Testis (tissue), 3 donors: Measurements from ENCODE around the gene ATP11C. TPM values are rescaled to one million over a fixed set of nuclear protein-coding genes. Genes with fewer than 3 reads are reported as not detected.
"Not testable (repeated sequence)": the region's sequence is repeated elsewhere in the genome, so short reads cannot be mapped to it uniquely, and the experiment has no call there.

ENCODE experiments used
- DNase-seq: peaks from one replicate; pipeline ENCODE4 v3.0.0-alpha.2; 2019
- H3K27ac ChIP-seq, 2 donors: fragments of 200-600 bp; sonication (generic); one replicate each; pipeline ENCODE4 v1.5.1; 2019
- H3K27me3 ChIP-seq: fragments of 200-600 bp; sonication (generic); one replicate; pipeline ENCODE4 v1.5.1; 2019
- H3K36me3 ChIP-seq: fragments of 200-600 bp; sonication (generic); one replicate; pipeline ENCODE4 v1.5.1; 2017; ENCODE audit warnings: low read depth; ENCODE audit errors: missing control alignments
- H3K4me1 ChIP-seq: fragments of 200-600 bp; sonication (generic); one replicate; pipeline ENCODE4 v1.5.1; 2019
- H3K4me3 ChIP-seq, 2 donors: fragments of 200-600 bp; sonication (generic); one replicate each; pipeline ENCODE4 v1.5.1; 2017 to 2019
- H3K9me3 ChIP-seq: fragments of 200-600 bp; sonication (generic); one replicate; pipeline ENCODE4 v1.5.1; 2017
- POLR2A ChIP-seq: fragments of 450-650 bp; IDR thresholded peaks from one replicate; pipeline ENCODE4 v1.6.1; 2017; ENCODE audit warnings: antibody characterized with exemption, mild to moderate bottlenecking, moderate library complexity
- WGBS, 2 donors: methylation state at CpG; one replicate each; pipeline ENCODE4 v1.1.5; 2018; 5-methylcytosine and 5-hydroxymethylcytosine counted together
- intact Hi-C: fragments of 100-400 bp; cut with DNase I; formaldehyde crosslinking; loops from one replicate; pipeline ENCODE4 v1.15.1; 2023; ENCODE audit warnings: low total_unique reads
- polyA plus RNA-seq: library from polyadenylated mRNA; stranded (reverse); fragments of 350-450 nt; fragmentation: Illumina TruSeq; extraction: RNeasy Lipid Tissue Mini Kit (QIAGEN cat#74804); gene quantifications from one replicate; pipeline ENCODE4 v1.2.3, GENCODE V29; 2014; ENCODE audit warnings: low read depth, low replicate concordance; ENCODE audit not compliant: insufficient read depth
- total RNA-seq, 2 donors: library from RNA; depleted of rRNA; stranded (reverse); fragments of >200 nt; gene quantifications; one replicate each; pipeline ENCODE4 v1.2.3, GENCODE V29; 2016
- TF ChIP-seq, protein P1 (sequence below), 3 experiments: fragments of 450-650 bp in 2 of 3; fragments of 200-600 bp in 1 of 3; sonication (generic) in 1 of 3; IDR thresholded peaks; one replicate each; pipeline ENCODE4 v1.5.1; 2016 to 2019; ENCODE audit warnings: antibody characterized with exemption in 3 of 3, mild to moderate bottlenecking in 2 of 3, moderate library complexity in 1 of 3

The ATP11C gene
- total and polyA plus RNA-seq, 3 donors from 2014 or later, result 15.9 to 36.6 (median 33.8) TPM

DNA sequence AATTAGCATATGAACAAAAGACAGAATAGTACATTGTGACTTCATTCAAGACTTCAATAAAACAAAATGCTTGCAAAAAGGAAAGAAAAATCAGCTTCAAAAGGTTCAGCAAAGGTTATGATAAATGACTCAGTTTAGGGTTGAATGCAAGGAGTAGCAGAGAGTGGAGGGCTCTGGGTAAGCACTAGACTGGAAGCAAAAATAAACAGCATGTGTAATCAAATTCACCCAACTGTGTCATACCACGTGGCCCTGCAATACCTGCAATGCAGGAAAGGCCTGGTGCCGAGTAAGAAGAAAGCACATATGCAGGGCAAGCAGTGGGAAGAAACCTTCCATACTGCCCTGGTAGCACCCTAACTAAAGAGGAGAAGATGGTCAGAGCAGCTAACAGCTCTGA, 88.7 kb downstream of the ATP11C start:
- WGBS, 2 donors, result 85 to 91% methylated on average over 2 of the region's 2 CpGs
- TF ChIP-seq, protein P1, sequence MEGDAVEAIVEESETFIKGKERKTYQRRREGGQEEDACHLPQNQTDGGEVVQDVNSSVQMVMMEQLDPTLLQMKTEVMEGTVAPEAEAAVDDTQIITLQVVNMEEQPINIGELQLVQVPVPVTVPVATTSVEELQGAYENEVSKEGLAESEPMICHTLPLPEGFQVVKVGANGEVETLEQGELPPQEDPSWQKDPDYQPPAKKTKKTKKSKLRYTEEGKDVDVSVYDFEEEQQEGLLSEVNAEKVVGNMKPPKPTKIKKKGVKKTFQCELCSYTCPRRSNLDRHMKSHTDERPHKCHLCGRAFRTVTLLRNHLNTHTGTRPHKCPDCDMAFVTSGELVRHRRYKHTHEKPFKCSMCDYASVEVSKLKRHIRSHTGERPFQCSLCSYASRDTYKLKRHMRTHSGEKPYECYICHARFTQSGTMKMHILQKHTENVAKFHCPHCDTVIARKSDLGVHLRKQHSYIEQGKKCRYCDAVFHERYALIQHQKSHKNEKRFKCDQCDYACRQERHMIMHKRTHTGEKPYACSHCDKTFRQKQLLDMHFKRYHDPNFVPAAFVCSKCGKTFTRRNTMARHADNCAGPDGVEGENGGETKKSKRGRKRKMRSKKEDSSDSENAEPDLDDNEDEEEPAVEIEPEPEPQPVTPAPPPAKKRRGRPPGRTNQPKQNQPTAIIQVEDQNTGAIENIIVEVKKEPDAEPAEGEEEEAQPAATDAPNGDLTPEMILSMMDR (IDR thresholded peaks at IDR 0.05), result no peak
- no peak for TF ChIP-seq POLR2A

DNA sequence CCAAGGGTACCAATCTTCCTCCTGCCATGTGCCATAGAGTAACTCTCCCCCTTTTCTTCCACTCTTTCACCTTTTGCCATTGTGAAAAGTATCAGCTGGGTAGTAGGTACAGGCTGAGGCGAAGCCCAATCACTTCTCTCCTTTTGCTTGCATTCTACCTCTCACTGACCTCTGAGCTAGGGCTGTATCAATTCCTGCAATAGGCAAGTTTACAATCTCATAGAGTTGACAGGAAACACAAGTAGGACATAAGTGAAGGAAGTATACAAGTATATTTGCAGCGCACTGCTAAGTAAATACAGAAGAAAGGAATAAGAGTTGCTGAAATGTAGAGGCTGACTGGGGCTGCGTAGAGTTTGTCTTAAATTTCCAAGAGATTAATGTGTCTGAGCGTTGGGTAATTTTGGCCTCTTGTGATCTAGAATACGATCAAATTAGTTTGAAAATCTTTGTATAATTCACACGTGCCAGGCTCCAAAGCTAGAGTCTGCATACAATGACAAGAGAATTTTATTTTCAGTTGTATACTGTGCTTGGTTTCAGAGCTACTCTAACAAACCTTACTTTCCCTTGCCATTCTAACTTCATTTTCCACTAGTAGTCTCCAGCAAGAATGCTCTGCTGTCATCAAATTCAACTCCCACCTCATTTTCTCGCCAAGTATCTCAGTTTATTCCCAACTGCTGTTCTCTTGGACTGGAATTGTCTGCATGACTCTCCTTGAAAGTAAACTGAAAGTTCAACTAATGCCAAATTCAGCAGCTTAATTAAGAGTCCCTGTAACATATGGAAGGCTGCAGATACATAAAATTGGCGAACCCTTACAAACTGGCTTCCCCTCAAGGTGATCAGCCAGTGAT, 90.3 kb downstream of the ATP11C start:
- DNase-seq, result no peak
- Histone ChIP-seq H3K4me1 (no peaks in the 10 kb centered on the region), H3K27ac (no peak overlapping the region), H3K27me3 (no peaks in the 10 kb centered on the region), H3K9me3 (no peaks in the 10 kb centered on the region), H3K4me3 (no peak overlapping the region), H3K36me3 (no peaks in the 10 kb centered on the region)
- 83 to 92% methylated on average over 8 of the region's 8 CpGs for WGBS, 2 donors
- intact Hi-C loops, result no loop called here
- TF ChIP-seq POLR2A, result no peak
- TF ChIP-seq, protein P1 (IDR thresholded peaks at IDR 0.05), result no peak

More for the DNA sequence above, 88.7 kb downstream of the ATP11C start:
- intact Hi-C loops, result no loop called here
- DNase-seq, result no peak
- H3K36me3 ChIP-seq, result no peaks in the 10 kb centered on the region
- H3K9me3 ChIP-seq, result no peaks in the 10 kb centered on the region
- H3K4me1 ChIP-seq, result no peaks in the 10 kb centered on the region
- no peak overlapping the region for H3K4me3 ChIP-seq
- H3K27ac ChIP-seq, result no peak overlapping the region
- H3K27me3 ChIP-seq, result no peaks in the 10 kb centered on the region

DNA sequence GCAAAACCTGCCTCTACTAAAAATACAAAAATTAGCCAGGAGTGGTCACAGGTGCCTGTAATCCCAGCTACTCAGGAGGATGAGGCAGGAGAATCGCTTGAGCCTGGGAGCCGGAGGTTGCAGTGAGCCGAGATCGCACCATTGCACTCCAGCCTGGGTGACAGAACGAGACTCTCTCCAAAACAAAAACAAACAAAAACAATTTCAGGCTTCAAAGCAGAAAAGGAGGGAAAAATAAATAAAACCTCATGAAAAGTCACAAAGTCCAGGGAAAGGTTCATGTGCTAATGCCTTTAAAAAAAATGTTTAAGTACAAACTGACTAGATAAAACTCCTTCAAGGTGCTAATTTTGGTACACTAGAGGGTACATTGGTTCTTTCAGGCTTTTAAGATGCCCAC, 96.5 kb downstream of the ATP11C start:
- DNase-seq, H3K4me1 ChIP-seq, H3K36me3 ChIP-seq, H3K27me3 ChIP-seq, H3K9me3 ChIP-seq, intact Hi-C loops, H3K27ac ChIP-seq, H3K4me3 ChIP-seq: not testable (repeated sequence)
- 84 to 93% methylated on average over 5 of the region's 5 CpGs for WGBS, 2 donors

DNA sequence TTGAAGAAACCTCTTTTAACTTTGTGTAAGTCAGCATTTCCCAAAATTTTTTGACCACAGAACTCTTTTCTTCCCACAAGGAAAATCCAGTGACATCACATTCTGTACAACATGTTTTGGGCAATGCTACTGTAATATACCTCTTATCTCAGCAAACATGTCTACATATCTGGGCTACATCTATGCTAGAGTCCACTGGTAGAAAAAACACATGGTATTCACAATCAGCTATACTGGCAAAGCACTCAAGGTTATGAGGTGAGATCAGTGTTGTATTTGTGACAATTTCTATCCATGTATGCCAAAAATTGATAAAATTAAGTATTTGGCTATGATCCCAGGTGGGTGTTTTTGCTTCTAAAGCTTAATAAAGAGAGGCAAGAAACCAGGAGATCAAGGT, 98.0 kb downstream of the ATP11C start:
- TF ChIP-seq, protein P1 (IDR thresholded peaks at IDR 0.05), result no peak
- no peak for TF ChIP-seq POLR2A
- H3K9me3 ChIP-seq, result no peaks in the 10 kb centered on the region
- H3K27ac ChIP-seq, result no peak overlapping the region
- no peak overlapping the region for H3K4me3 ChIP-seq
- no peaks in the 10 kb centered on the region for H3K4me1 ChIP-seq
- intact Hi-C loops, result no loop called here
- no peaks in the 10 kb centered on the region for H3K27me3 ChIP-seq
- no peak for DNase-seq
- no peaks in the 10 kb centered on the region for H3K36me3 ChIP-seq

DNA sequence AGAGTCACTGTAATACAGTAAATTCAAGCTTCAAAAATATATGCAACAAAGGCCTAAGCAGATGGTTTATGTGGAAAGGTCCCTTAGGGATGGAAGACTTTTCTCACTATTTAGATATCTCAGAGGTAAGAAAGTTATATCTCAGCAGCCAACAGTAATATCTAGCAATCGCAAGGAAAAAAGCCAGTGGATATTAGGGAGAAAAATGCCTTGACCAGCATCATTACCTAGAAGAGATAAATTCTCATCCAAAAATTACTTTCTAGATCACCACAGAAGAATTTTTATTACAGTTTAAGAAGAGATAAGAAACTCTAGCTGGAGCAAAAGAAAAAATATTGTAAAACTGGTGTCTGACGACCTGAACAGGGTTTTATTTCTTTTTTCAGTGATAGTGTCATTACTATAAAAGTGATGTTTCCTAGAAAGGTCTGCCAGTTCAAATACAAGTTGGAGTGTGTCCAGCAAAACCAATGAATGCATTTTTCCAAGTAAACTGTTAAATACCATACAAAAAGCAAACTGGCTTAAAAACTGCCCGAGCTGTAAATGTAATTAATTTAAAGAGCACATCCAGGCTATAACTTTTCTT, 100.0 kb downstream of the ATP11C start:
- Histone ChIP-seq H3K27me3 (no peaks in the 10 kb centered on the region), H3K4me1 (no peaks in the 10 kb centered on the region), H3K9me3 (no peaks in the 10 kb centered on the region), H3K4me3 (no peak overlapping the region), H3K27ac (no peak overlapping the region), H3K36me3 (no peaks in the 10 kb centered on the region)
- intact Hi-C loops, result no loop called here
- DNase-seq, result no peak
- WGBS, 2 donors, result 47 to 51% methylated on average over 3 of the region's 3 CpGs
- TF ChIP-seq POLR2A, result no peak
- TF ChIP-seq, protein P1 (IDR thresholded peaks at IDR 0.05), result no peak
